Fibroblast of pulmonary artery (primary cell): Measurements from ENCODE around the gene HPCAL1.

Experiments
- DNase-seq: peaks from one replicate; pipeline ENCODE4 v3.0.0-alpha.2; 2010; ENCODE audit warnings: low read depth
- H3K4me3 ChIP-seq: replicated peaks from 2 replicates; pipeline ENCODE4 v1.5.1; 2011; ENCODE audit warnings: low read depth, mild to moderate bottlenecking, control low read depth, low read length, moderate library complexity
- CTCF ChIP-seq: IDR thresholded peaks from 2 replicates; pipeline ENCODE4 v1.5.1; 2011; ENCODE audit warnings: mild to moderate bottlenecking, control low read depth, low read length, inconsistent platforms; ENCODE audit errors: missing control alignments

Gene HPCAL1

GRCh38 chr2:10352972-10353371 is 50.3 kb downstream of the HPCAL1 start:
- TF ChIP-seq CTCF: no peak

GRCh38 chr2:10353931-10354330 is 51.2 kb downstream of the HPCAL1 start:
- DNase-seq: no peak

More at GRCh38 chr2:10352972-10353371, 50.3 kb downstream of the HPCAL1 start:
- no peak for DNase-seq
- no peak overlapping the region for H3K4me3 ChIP-seq

GRCh38 chr2:10354399-10354798 is 51.7 kb downstream of the HPCAL1 start:
- DNase-seq: no peak

More at GRCh38 chr2:10353931-10354330, 51.2 kb downstream of the HPCAL1 start:
- no peak overlapping the region for H3K4me3 ChIP-seq
- TF ChIP-seq CTCF: no peak

GRCh38 chr2:10355471-10356438 is 53.1 kb downstream of the HPCAL1 start:
- no peak for TF ChIP-seq CTCF
- H3K4me3 ChIP-seq: no peak overlapping the region
- DNase-seq: no peak

More at GRCh38 chr2:10354399-10354798, 51.7 kb downstream of the HPCAL1 start:
- no peak for TF ChIP-seq CTCF
- H3K4me3 ChIP-seq: no peak overlapping the region

GRCh38 chr2:10356439-10356811 is 53.7 kb downstream of the HPCAL1 start:
- no peak for TF ChIP-seq CTCF
- DNase-seq: no peak

GRCh38 chr2:10357193-10358169 is 54.8 kb downstream of the HPCAL1 start:
- TF ChIP-seq CTCF: no peak
- DNase-seq: no peak
- H3K4me3 ChIP-seq: no peak overlapping the region

More at GRCh38 chr2:10356439-10356811, 53.7 kb downstream of the HPCAL1 start:
- no peak overlapping the region for H3K4me3 ChIP-seq
